Frontal cortex (tissue), 4 donors: ENCODE results near the gene JAZF1. TPM values are rescaled to one million over a fixed set of nuclear protein-coding genes. Genes with fewer than 3 reads are reported as not detected.

Experiments
- DNase-seq, 2 donors: peaks; one replicate each; pipeline ENCODE4 v3.0.0; 2012; ENCODE audit warnings: low spot score in 2 of 2
- FAIRE-seq: peaks from 2 replicates; lab custom pipeline; 2012; peaks lifted over from hg19 to GRCh38; lab: Jason Lieb, UNC
- total RNA-seq: library from RNA; depleted of rRNA; stranded (reverse); fragments of >200 nt; gene quantifications from one replicate; pipeline ENCODE4 v1.2.3, GENCODE V29; 2014
- donor health status: control.
- donor health status: control.
- donor health status: control.

The JAZF1 gene
- total RNA-seq, 1 donor from 2014 or later: 39.5 TPM

DNA sequence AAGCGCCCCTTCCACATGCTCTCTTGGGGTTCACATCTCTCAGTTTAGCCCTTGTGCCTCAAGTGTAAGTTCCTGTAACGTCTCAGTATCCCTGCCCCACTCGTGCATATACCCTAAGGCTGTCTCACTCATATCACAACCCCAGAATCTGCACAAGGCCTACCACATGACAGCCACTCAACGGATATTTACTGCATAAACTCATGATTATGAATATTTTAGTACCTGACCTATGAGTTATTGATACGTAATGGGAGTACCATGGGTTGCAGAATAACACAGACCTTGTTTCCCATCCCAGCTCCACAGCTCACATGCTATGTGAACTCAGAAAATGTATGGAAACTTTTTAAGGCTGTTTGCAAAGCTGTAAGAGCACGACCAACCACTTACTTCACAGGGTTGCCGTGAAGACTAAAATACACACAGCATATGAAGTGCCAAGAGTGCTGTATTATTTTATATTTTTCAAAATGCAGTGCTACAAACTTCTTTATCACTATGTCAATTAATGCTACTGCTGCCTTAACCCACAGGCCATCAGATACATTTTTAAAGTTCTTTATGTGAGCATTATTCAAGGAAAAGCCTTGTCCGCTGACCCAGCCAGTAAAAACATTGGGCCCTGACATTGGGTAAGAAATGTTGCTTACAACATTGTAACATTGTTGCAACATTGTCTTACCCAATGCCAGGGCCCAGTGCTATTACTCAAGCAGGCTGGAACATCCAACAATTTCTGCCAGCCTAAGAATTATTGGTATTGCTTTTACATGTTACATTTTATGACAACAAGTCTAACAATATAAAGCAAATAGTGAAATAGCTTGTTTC lies 97.2 kb downstream of the JAZF1 start:
- FAIRE-seq: no peak
- DNase-seq: no peak

- FAIRE-seq: no peak
- DNase-seq: no peak
Measured at GRCh38 chr7:28082071-28082470, 98.5 kb downstream of the JAZF1 start.

DNA sequence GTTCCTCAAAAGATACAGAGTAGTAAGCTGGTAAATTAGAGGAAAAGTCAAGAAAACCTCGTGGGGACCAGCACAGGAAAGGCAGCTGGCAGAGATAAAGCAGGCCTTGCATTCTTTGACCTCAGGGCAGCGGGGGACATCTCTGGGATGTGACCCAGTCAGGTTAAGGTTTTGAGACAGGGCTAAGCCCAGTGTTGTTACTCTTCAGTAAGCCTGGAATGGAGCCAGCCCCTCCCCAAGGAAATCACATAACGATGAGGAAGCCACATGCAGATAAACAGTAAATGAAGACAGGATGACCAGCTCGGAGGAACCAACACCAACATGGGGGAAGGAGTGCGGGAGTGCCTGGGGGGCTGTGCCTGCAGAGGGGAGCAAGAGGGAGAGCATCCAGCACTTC lies 99.6 kb downstream of the JAZF1 start:
- DNase-seq: no peak
- FAIRE-seq: no peak

DNA sequence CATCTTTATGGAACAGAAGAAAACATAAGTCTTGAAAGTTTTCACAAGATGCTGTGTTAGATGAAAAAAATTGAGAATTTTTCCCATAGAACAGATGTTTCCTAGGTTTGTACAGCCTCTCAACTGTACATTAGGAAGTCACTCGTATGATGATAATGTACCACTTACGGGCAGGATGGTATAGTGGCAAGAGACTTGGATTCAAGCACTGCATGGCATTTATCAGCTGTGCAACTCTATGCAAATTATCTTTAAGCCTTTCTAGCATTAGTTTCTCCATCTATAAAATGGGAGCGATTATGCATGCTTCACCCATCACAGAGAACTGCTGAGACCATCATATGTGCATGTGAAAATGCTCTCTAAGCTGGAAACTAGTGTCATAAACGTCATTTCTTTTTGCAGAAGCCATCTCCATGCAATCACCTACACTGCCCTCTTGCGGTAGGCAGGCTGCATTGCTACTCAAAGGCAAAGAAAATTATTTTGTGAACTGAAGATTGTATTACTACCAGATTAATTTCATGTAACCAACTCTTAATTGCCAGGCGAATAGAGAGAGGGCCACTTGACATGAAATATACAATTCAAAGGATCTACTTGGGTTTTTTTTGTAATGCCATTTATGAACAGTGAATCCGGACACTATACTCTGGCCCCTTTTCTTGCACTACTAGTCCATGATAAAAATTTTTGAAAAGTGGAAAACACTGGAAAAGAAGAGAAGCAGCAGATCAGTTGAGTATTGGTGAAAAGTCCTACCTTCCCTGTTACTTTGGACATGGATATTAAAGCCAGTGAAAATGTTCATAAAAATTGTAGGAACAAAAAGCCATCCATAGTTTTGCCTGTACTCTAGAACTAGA lies 102.3 kb downstream of the JAZF1 start:
- no peak for FAIRE-seq
- no peak for DNase-seq

- no peak for DNase-seq
- no peak for FAIRE-seq
Measured at GRCh38 chr7:28077616-28078015, 103.0 kb downstream of the JAZF1 start.

- FAIRE-seq (no peak), DNase-seq (no peak)
Measured at GRCh38 chr7:28076423-28077200, 104.0 kb downstream of the JAZF1 start.

- FAIRE-seq (no peak), DNase-seq (no peak)
Measured at GRCh38 chr7:28075674-28076358, 104.8 kb downstream of the JAZF1 start.

- no peak for DNase-seq
- FAIRE-seq: no peak
Measured at GRCh38 chr7:28072876-28073514, 107.6 kb downstream of the JAZF1 start.

DNA sequence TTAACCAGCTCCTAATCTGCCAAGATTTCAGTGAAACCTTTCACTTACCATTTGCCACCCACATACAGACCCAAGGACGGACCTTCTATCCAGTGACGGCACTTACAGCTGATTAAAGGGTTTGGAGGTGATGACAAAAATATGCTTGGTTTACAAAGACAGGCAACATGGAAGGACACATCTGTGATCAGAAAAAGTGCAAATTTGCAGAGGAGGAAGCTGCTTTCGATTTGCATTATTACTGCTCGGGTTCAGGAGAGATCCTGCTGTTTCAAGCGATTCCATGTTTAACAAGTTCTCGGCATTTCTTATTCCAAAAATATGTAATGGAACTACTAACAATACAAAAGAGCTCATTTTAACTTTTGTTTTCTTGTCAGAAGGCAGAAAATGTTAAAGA lies 109.0 kb downstream of the JAZF1 start:
- DNase-seq (no peak), FAIRE-seq (no peak)

GRCh38 chr7:28070297-28071055 lies 110.1 kb downstream of the JAZF1 start:
- no peak for FAIRE-seq
- no peak for DNase-seq

DNA sequence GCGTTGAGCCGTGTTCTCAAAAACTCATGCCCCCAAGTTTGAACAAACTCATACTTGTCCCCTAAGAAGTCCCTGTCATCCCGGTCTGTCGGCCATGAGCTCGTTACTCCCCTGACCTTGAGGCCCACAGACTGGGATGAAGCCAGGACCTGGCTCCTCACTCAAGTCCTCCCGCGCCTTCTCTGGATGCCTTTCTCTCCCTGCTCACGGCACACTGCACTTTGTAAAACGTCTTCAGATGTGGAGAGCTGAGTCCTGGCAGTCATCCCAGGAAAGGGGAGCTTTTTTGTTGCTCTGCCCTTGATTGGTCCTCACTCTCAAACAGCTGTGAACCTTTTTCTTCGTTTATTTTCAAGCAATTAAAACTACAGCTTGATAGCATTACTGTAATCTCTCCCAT lies 110.8 kb downstream of the JAZF1 start:
- DNase-seq (peak in 1 of 2 donors; percentile 12), FAIRE-seq (no peak)

- DNase-seq (no peak), FAIRE-seq (no peak)
Measured at GRCh38 chr7:28069388-28069787, 111.2 kb downstream of the JAZF1 start.

GRCh38 chr7:28068811-28069216 lies 111.8 kb downstream of the JAZF1 start:
- no peak for FAIRE-seq
- DNase-seq: no peak

DNA sequence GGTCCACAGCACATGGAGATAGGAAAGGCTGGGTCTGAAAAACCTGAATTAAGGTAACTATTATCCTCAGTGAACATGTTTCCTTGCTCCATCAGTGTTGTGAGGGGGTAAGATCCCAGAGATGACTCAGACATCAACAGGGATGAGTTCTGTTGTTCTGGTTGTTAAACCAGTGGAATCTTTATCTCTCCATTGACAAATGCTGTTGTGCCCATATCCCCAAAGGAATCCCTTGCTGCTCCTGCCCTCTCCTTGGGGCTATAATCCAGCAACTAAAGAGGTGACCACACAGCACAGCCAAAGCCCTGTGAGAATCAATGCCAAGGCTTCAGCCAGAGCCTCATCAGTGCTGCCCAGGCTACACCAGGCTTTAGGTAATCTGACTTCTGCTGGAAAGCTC lies 113.4 kb downstream of the JAZF1 start:
- DNase-seq (no peak), FAIRE-seq (no peak)

DNA sequence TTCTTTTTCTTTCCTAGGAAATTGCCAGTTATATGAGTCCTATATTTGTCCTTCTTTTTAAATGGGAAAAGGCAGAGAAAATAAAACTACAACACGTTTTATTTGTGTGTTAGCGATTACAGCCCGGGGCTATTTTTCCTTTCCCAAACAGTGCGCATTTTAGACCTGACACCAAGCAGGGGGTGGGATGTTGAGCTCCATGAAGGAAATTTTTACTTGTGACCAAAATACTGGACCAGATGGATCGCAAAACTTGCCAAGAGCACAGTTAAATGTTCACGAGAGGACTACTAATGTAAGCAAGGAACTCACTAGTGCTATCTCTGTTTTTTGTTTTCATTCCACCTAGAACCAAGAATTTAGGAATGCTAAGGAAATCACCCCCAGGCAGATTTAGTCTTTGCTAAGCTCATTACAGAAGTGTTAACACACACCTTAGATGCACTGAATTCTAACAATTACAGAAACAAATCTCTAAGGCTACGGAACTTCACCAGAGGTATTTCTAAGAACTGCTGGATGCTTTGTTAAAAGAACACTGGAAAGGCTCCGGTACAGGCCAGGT lies 114.8 kb downstream of the JAZF1 start:
- DNase-seq (no peak), FAIRE-seq (no peak)

DNA sequence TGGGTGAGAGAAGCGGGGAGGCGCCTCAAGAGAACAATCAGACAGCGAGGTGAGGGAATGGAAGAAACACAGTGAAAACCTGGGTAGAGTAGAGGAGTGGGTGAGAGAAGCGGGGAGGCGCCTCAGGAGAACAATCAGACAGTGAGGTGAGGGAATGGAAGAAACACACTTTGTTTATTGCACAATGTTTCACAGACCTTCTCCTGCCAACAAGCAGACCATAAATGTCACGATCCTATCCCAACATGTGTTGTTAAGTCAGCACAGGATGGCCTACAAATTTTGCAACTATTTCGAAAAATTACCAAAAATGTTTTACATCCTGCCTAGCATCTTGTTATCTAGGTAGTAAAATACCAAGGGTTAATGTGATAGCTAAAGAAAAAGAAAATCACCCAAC lies 115.3 kb downstream of the JAZF1 start:
- no peak for DNase-seq
- FAIRE-seq: no peak

DNA sequence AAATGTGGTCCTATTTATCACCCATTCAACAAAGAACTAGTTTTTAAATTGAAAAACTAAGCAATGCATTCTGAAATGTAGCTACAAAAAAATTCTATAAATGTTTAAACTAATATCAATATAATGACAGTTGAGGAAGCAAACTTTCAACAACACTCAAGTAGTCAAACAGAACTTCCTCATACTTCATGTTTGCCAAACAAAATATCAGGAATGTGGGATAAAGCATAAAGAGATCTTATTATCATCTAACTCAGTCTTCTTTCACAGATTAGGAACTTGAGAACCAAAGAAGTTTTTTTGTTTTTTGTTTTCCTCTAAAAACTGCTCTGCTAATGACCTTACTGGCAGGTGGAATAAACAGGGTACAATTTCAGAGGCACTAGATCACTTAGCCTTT lies 116.2 kb downstream of the JAZF1 start:
- DNase-seq: no peak
- no peak for FAIRE-seq
